Caco-2 (cell line): ENCODE data around the gene STIM2. TPM values are rescaled to one million over a fixed set of nuclear protein-coding genes. Genes with fewer than 3 reads are reported as not detected.

Experiments used
- BruUV-seq: library from RNA; stranded (reverse); fragments of 400-500 nt; replicated peaks from 2 replicates; lab custom pipeline; 2021; lab: Mats Ljungman, UMichigan
- CTCF ChIA-PET: fragments of 300-600 bp; sonication (Branson Sonifier 250); formaldehyde crosslinking; loops from one replicate; lab custom pipeline; 2022; ENCODE audit warnings: antibody characterized with exemption; lab: Charles Lee
- POLR2A ChIA-PET: fragments of 300-600 bp; sonication (Branson Sonifier 250); formaldehyde crosslinking; loops from one replicate; lab custom pipeline; 2022; ENCODE audit warnings: antibody characterized with exemption; lab: Charles Lee
- DNase-seq, 2 experiments: peaks; one replicate each; pipeline versions ENCODE4 v3.0.0 to v3.0.0-alpha.2; 2020 to 2022
- H3K27me3 ChIP-seq: replicated peaks from 2 replicates; pipeline ENCODE4 v1.6.0; 2011; ENCODE audit warnings: low read length; ENCODE audit not compliant: control insufficient read depth, insufficient read depth
- H3K36me3 ChIP-seq: 2 replicates; pipeline ENCODE4 v1.5.1; 2011; ENCODE audit warnings: low read length; ENCODE audit not compliant: control insufficient read depth, insufficient read depth
- H3K4me1 ChIP-seq: fragments of 250-450 bp; sonication (Bioruptor Pico); 2 replicates; pipeline ENCODE4 v1.5.1; 2020; ENCODE audit warnings: mild to moderate bottlenecking
- H3K4me3 ChIP-seq: 2 replicates; pipeline ENCODE4 v1.5.1; 2011; ENCODE audit warnings: low read depth, mild to moderate bottlenecking, control low read depth, low read length
- H3K9me3 ChIP-seq: fragments of 250-450 bp; sonication (Bioruptor Pico); 2 replicates; pipeline ENCODE4 v1.5.1; 2020; ENCODE audit warnings: mild to moderate bottlenecking, moderate library complexity
- H3K27ac Mint-ChIP-seq: one replicate; pipeline ENCODE4 v1.8.0; 2022; ENCODE audit warnings: mixed read lengths; ENCODE audit not compliant: unreplicated experiment
- H3K27me3 Mint-ChIP-seq: one replicate; pipeline ENCODE4 v1.8.0; 2022; ENCODE audit warnings: mixed read lengths; ENCODE audit not compliant: insufficient read depth, unreplicated experiment
- H3K36me3 Mint-ChIP-seq: one replicate; pipeline ENCODE4 v1.8.0; 2022; ENCODE audit warnings: mild to moderate bottlenecking, mixed read lengths; ENCODE audit not compliant: insufficient read depth, unreplicated experiment
- H3K4me1 Mint-ChIP-seq: one replicate; pipeline ENCODE4 v1.8.0; 2022; ENCODE audit warnings: low read depth, mixed read lengths; ENCODE audit not compliant: unreplicated experiment
- H3K4me3 Mint-ChIP-seq: one replicate; pipeline ENCODE4 v1.8.0; 2022; ENCODE audit warnings: mild to moderate bottlenecking, moderate library complexity, mixed read lengths; ENCODE audit not compliant: unreplicated experiment
- H3K9me3 Mint-ChIP-seq: one replicate; pipeline ENCODE4 v1.8.0; 2022; ENCODE audit warnings: mixed read lengths; ENCODE audit not compliant: unreplicated experiment
- CTCF ChIP-seq, 2 experiments: fragments of 200-600 bp in 1 of 2; IDR thresholded peaks; 1 replicate in 1 of 2; 2 replicates in 1 of 2; pipeline versions ENCODE4 v1.5.1 to v1.8.0; 2011 to 2022; ENCODE audit warnings: antibody characterized with exemption in 1 of 2, control low read depth in 1 of 2, inconsistent platforms in 1 of 2, low read depth in 1 of 2, low read length in 1 of 2, mild to moderate bottlenecking in 1 of 2, moderate library complexity in 1 of 2; ENCODE audit not compliant: insufficient read depth in 1 of 2, severe bottlenecking in 1 of 2, unreplicated experiment in 1 of 2
- intact Hi-C: fragments of 100-400 bp; cut with micrococcal nuclease; formaldehyde crosslinking; loops from one replicate; pipeline ENCODE4 v1.10.0; 2022; ENCODE audit not compliant: unreplicated experiment
- total RNA-seq: library from RNA; stranded (reverse); gene quantifications from 2 replicates; pipeline ENCODE4 v1.2.3, GENCODE V29; 2022

Gene STIM2
- total RNA-seq, 1 experiment from 2014 or later = 27.2 TPM

- Mint-ChIP-seq H3K4me1 (peaks cover 5% of the 10 kb centered on the region), H3K27ac (no peak overlapping the region), H3K36me3 (no peaks in the 10 kb centered on the region), H3K9me3 (no peaks in the 10 kb centered on the region), H3K4me3 (no peak overlapping the region), H3K27me3 (no peaks in the 10 kb centered on the region)
- DNase-seq = no peak
- intact Hi-C loops = loop anchor here (1.0 kb wide), 1 partner anchor 10 kb away; no protein-coding TSS in a partner anchor
- BruUV-seq = no TSS peak
- H3K27me3 ChIP-seq = no peaks in the 10 kb centered on the region
- POLR2A ChIA-PET = no interaction called here
- H3K36me3 ChIP-seq = no peaks in the 10 kb centered on the region
- no peak overlapping the region for H3K4me3 ChIP-seq
- H3K4me1 ChIP-seq = 0 out of 2 replicates have a peak, but pooled peaks cover 4% of the 10 kb centered on the region
- CTCF ChIA-PET = no interaction called here
- no peak for TF ChIP-seq CTCF (IDR thresholded peaks at IDR 0.05; ENCODE audit: insufficient read depth in 1 of 2, low read depth in 1 of 2, low read length in 1 of 2, severe bottlenecking in 1 of 2, unreplicated experiment in 1 of 2)
- no peaks in the 10 kb centered on the region for H3K9me3 ChIP-seq
Measured at GRCh38 chr4:26871611-26872010, 11.0 kb downstream of the STIM2 start.

GRCh38 chr4:26873391-26874026, 12.9 kb downstream of the STIM2 start:
- CTCF ChIA-PET = no interaction called here
- Mint-ChIP-seq H3K27me3 (no peaks in the 10 kb centered on the region), H3K4me1 (no peaks in the 10 kb centered on the region), H3K36me3 (no peaks in the 10 kb centered on the region), H3K27ac (no peak overlapping the region), H3K9me3 (no peaks in the 10 kb centered on the region), H3K4me3 (no peak overlapping the region)
- H3K4me1 ChIP-seq = no peaks in the 10 kb centered on the region
- intact Hi-C loops = no loop called here
- no peak overlapping the region for H3K4me3 ChIP-seq
- no peak for DNase-seq
- no peaks in the 10 kb centered on the region for H3K9me3 ChIP-seq
- H3K27me3 ChIP-seq = no peaks in the 10 kb centered on the region
- no TSS peak for BruUV-seq
- TF ChIP-seq CTCF (IDR thresholded peaks at IDR 0.05; ENCODE audit: insufficient read depth in 1 of 2, low read depth in 1 of 2, low read length in 1 of 2, severe bottlenecking in 1 of 2, unreplicated experiment in 1 of 2) = no peak
- POLR2A ChIA-PET = no interaction called here
- no peaks in the 10 kb centered on the region for H3K36me3 ChIP-seq

- POLR2A ChIA-PET = no interaction called here
- no peak overlapping the region for H3K27ac Mint-ChIP-seq
Measured at GRCh38 chr4:26874110-26874509, 13.5 kb downstream of the STIM2 start.

More at GRCh38 chr4:26874110-26874509, 13.5 kb downstream of the STIM2 start:
- H3K4me3 Mint-ChIP-seq = no peak overlapping the region
- no peaks in the 10 kb centered on the region for H3K9me3 Mint-ChIP-seq
- no TSS peak for BruUV-seq
- Histone ChIP-seq H3K4me3 (no peak overlapping the region), H3K9me3 (no peaks in the 10 kb centered on the region), H3K4me1 (no peaks in the 10 kb centered on the region), H3K27me3 (no peaks in the 10 kb centered on the region), H3K36me3 (no peaks in the 10 kb centered on the region)
- CTCF ChIA-PET = no interaction called here
- H3K4me1 Mint-ChIP-seq = no peaks in the 10 kb centered on the region
- H3K36me3 Mint-ChIP-seq = no peaks in the 10 kb centered on the region
- TF ChIP-seq CTCF (IDR thresholded peaks at IDR 0.05; ENCODE audit: insufficient read depth in 1 of 2, low read depth in 1 of 2, low read length in 1 of 2, severe bottlenecking in 1 of 2, unreplicated experiment in 1 of 2) = no peak
- no peaks in the 10 kb centered on the region for H3K27me3 Mint-ChIP-seq
- intact Hi-C loops = no loop called here
- DNase-seq = no peak
